HG02759 (cell line): Measurements from ENCODE around the gene GPR142.
"Not testable (repeated sequence)": the region's sequence is repeated elsewhere in the genome, so short reads cannot be mapped to it uniquely, and the experiment has no call there.

Experiments
- ATAC-seq: cut with Tn5 transposase; IDR thresholded peaks from one replicate; pipeline ENCODE4 v1.9.1; 2021; ENCODE audit warnings: mild to moderate bottlenecking, moderate library complexity; ENCODE audit not compliant: unreplicated experiment

Gene GPR142

GRCh38 chr17:74390680-74391653, 23.7 kb downstream of the GPR142 start:
- ATAC-seq, result no peak

- ATAC-seq, result no peak
Measured at GRCh38 chr17:74391771-74392170, 24.5 kb downstream of the GPR142 start.

GRCh38 chr17:74392848-74393247, 25.5 kb downstream of the GPR142 start:
- ATAC-seq, result no peak

- no peak for ATAC-seq
Measured at GRCh38 chr17:74393346-74393942, 26.1 kb downstream of the GPR142 start.

GRCh38 chr17:74394275-74394950, 27.1 kb downstream of the GPR142 start:
- ATAC-seq, result no peak

- ATAC-seq, result no peak
Measured at GRCh38 chr17:74394977-74395376, 27.7 kb downstream of the GPR142 start.

GRCh38 chr17:74396567-74396966, 29.3 kb downstream of the GPR142 start:
- ATAC-seq, result no peak

- no peak for ATAC-seq
Measured at GRCh38 chr17:74402048-74402447, 34.7 kb downstream of the GPR142 start.

GRCh38 chr17:74403512-74404137, 36.3 kb downstream of the GPR142 start:
- ATAC-seq, result no peak

GRCh38 chr17:74404218-74404617, 36.9 kb downstream of the GPR142 start:
- no peak for ATAC-seq

GRCh38 chr17:74404789-74405188, 37.5 kb downstream of the GPR142 start:
- no peak for ATAC-seq

GRCh38 chr17:74405311-74405710, 38.0 kb downstream of the GPR142 start:
- ATAC-seq, result not testable (repeated sequence)

- no peak for ATAC-seq
Measured at GRCh38 chr17:74407384-74407783, 40.1 kb downstream of the GPR142 start.

- no peak for ATAC-seq
Measured at GRCh38 chr17:74408262-74408661, 41.0 kb downstream of the GPR142 start.

GRCh38 chr17:74408815-74409214, 41.5 kb downstream of the GPR142 start:
- ATAC-seq, result no peak

GRCh38 chr17:74410001-74410443, 42.7 kb downstream of the GPR142 start:
- no peak for ATAC-seq

- no peak for ATAC-seq
Measured at GRCh38 chr17:74412581-74412980, 45.3 kb downstream of the GPR142 start.

- no peak for ATAC-seq
Measured at GRCh38 chr17:74413491-74413890, 46.2 kb downstream of the GPR142 start.

GRCh38 chr17:74414510-74414909, 47.2 kb downstream of the GPR142 start:
- no peak for ATAC-seq

GRCh38 chr17:74415608-74416396, 48.5 kb downstream of the GPR142 start:
- ATAC-seq, result no peak
